Cerebellar nuclear complex (tissue), 1 donor: ENCODE data around the gene MAPT.

Experiments
- DNase-seq, 2 experiments: peaks; one replicate each; lab custom pipeline; 2025; lab: John Stamatoyannopoulos, UW

Gene MAPT

GRCh38 chr17:45894022-45894784, at the start of gene MAPT:
Gene MAPT (plus strand): TSS chr17:45894554. CDS start chr17:45962338, 67,784 bp downstream.
- peak; percentile 50 to 57 for DNase-seq

GRCh38 chr17:45844695-45845375, 49.5 kb upstream of the MAPT start, which contains the start of gene SPPL2C:
Gene SPPL2C (plus strand): TSS chr17:45844881. CDS start chr17:45844907, 26 bp downstream.
- DNase-seq = no peak

- DNase-seq = no peak
Observed at GRCh38 chr17:45845376-45846185, 48.8 kb upstream of the MAPT start.

GRCh38 chr17:45846223-45846622, 48.1 kb upstream of the MAPT start:
- no peak for DNase-seq

- no peak for DNase-seq
Observed at GRCh38 chr17:45846646-45847045, 47.7 kb upstream of the MAPT start.

GRCh38 chr17:45847101-45847500, 47.3 kb upstream of the MAPT start:
- DNase-seq = no peak

- no peak for DNase-seq
Observed at GRCh38 chr17:45847747-45848146, 46.6 kb upstream of the MAPT start.

- no peak for DNase-seq
Observed at GRCh38 chr17:45848405-45848804, 45.9 kb upstream of the MAPT start.

- DNase-seq = peak; percentile 67 to 75
Observed at GRCh38 chr17:45848868-45849535, 45.4 kb upstream of the MAPT start.

GRCh38 chr17:45849536-45849990, 44.8 kb upstream of the MAPT start:
- no peak for DNase-seq

GRCh38 chr17:45850011-45850410, 44.3 kb upstream of the MAPT start:
- no peak for DNase-seq

GRCh38 chr17:45850468-45850867, 43.9 kb upstream of the MAPT start:
- no peak for DNase-seq

- DNase-seq = no peak
Observed at GRCh38 chr17:45851022-45851421, 43.3 kb upstream of the MAPT start.

GRCh38 chr17:45851464-45851863, 42.9 kb upstream of the MAPT start:
- no peak for DNase-seq

- DNase-seq = no peak
Observed at GRCh38 chr17:45851873-45852272, 42.5 kb upstream of the MAPT start.

GRCh38 chr17:45852535-45853297, 41.6 kb upstream of the MAPT start:
- peak in 1 of 2 experiments; percentile 53 for DNase-seq

GRCh38 chr17:45854209-45854608, 40.1 kb upstream of the MAPT start:
- no peak for DNase-seq

GRCh38 chr17:45855691-45856336, 38.5 kb upstream of the MAPT start:
- DNase-seq = no peak

GRCh38 chr17:45857977-45858708, 36.2 kb upstream of the MAPT start:
- no peak for DNase-seq

- peak; percentile 78 to 93 for DNase-seq
Observed at GRCh38 chr17:45861165-45861564, 33.2 kb upstream of the MAPT start.
